Activated CD8-positive, alpha-beta memory T cell treated with anti-CD3 and anti-CD28 coated beads for 1 hour (primary cell): Measurements from ENCODE around the gene PTGIS.

Experiments
- DNase-seq, 2 donors: peaks; one replicate each; pipeline ENCODE4 v3.0.0-alpha.2; 2020; ENCODE audit warnings: low read depth in 1 of 2; ENCODE audit errors: extremely low read depth in 1 of 2

PTGIS gene

DNA sequence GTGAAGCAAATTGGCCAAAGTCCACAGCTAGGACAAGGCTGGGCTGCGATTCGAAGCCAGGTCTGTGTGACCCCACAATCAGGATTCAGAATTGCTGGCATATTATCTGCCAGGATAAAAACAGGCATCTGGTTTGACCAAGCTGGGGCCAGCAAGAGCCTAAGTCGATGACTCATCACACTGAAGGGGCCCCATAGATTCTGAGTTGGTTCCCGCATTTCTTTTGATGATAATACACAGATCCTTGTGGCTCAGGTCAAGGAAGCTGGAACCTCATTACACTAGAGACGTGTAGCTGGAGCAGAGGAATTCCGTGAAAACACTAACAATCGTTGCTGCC lies 92.0 kb downstream of the PTGIS start:
- no peak for DNase-seq

DNA sequence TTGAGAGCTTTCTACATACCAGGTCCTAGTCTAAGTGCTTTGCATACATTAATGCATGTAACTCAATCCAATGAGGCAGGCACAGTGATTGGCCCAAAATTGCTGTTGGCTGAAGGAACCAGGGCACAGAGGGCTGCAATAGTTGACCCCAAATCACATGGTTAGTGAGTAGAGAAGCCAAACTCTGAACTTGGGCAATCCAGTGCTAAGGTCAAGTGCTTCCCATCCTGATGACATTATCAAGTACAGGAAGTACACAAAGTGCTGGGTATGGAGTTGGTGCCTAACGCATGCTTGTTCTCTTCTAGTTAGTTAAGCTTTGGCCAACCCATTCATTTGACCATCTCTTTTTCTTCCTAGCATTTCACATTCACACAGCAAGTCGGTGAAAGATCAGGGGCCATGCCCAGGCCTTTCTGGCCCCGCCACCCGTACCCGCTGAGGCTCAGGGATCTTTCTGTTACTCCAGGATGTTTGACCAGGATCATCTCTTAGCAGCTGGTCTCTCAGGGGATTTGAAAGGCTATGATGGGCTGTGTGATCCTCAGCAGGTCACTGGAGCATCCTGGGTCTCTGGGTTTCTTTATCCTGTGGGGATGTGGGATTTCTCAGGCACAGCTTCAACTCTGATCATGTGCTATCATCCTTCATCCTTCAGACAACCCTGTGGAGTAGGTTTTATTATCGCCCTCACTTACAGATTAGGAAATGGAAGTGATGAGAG lies 92.5 kb downstream of the PTGIS start:
- no peak for DNase-seq

DNA sequence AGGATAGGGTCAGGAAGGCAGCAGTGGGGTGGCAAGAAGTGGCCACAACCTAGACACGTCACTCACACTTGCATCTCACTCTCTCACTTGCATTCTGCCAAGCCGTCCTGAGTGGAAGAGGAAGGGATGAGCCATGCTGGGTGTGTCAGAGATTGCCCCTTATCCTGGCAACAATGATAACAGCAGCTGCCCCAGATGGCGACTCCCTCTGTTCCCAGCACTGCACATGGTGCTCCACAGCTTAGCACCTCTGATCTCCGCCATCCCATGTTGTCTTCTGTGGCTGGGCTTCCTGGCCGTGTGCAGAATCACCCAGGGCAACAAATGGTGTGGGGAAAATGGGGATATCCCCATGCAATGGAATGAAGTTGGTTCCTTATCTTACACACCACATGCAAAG lies 96.5 kb downstream of the PTGIS start:
- DNase-seq, result no peak

DNA sequence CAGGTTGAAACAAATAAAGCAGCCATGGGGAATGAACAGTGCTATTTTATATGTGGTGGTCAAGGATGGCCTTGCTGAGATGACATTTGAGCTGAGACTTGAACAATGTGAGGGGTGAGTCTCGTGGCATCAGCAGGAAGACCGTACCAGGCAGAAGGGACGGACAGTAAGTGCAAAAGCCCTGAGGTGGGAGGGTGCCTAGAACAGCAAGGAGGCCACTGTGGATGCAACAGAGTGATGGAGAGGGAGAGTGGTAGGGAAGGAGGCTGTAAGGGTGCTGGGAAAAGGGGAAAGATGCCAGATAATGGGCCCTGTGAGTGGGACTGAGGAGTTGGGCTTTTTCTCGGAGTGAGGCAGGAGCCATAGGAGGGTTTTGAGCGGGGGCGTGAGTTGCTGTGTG lies 97.0 kb downstream of the PTGIS start:
- no peak for DNase-seq

DNA sequence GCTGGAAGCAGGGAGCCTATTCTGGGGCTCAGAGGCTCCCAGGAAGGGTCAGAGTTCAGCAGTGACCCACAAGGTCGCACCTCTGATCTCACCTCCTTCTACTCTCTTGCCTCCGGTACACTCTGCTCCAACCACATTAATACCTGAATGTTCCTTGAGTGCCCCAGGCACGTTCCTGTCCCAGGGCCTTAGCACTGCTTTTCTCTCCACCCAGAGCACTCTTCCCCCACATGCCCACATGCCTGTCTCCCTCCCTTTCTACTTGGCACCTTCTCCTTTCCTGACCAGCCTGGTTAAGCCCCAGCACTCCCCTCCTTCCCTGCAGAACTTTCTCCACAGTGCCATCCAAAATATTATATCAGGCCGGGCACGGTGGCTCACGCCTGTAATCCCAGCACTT lies 98.9 kb downstream of the PTGIS start:
- no peak for DNase-seq

DNA sequence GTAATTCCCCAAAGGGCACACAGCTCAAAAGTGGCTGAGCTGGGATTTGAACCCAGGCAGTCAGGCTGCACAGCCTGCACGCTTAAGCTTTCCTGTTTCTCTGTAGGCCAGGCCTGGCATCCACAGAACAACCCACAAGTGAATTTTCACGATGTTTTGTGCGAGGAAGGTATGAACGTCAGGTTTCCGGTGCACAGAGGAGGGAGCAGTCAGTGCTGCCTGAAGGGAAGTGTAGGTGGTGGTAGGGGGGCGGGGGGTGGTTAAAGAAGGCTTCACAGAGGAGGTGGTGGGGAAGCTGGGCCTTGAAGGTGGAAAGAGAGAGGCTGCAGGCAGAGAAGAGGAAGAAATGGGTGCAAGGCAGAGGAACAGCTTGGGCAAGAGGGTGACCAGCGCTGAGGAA lies 99.5 kb downstream of the PTGIS start:
- no peak for DNase-seq

DNA sequence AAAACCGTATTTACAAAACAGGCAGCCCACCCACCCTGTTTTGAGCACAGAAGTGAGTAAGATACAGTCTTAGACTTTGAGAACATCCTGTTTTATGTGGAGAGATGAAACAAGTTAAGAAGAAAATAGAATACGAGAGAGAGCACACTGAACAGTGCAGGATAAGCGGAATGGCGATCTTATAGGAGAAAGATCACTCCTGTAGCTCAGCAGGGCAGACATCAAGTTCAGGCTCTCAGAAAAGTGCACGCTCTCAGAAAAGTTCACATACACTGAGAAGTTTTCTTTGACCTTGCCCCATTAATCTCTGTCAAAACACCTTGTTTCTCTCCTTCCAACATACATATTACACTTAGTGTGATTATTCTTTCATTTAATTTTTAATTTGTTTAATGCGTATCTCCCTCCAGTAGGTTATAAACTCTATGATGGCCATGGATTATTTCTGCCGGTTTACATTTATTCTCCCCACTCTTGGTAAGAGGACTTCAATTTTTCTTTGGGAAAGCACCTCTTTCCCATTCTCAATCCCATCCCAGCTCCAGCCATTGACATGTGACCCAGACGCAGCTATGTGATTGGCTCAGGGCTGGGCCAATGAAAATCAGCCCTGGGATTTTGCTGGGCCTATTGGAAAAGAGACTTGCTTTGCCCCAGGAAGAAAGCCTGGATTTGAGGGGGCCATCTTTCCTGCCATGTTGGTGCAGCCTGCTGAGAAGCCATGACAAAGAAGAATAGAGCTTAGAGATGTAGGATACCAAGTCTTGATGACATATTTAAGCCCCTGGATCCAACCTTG lies 101.6 kb downstream of the PTGIS start:
- no peak for DNase-seq

DNA sequence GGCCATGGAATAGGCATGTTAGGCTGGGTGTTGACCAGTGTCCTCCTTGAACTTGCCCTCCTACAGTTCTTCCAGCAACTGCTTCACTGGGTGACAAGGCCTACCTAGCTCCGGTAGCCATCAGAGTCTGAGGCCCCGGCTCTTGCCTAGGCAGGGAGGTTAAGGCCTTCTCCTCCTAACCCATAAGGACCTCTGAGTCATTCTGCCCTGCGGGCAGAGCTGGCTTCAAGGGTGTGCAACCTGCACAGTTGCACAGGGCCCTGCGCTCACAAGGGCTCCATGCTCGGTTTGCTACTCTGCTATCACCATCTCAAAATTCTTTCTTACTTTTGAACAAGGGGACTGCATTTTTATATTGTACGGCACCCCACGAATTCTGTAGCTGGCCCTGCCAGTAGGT lies 103.4 kb downstream of the PTGIS start:
- no peak for DNase-seq

DNA sequence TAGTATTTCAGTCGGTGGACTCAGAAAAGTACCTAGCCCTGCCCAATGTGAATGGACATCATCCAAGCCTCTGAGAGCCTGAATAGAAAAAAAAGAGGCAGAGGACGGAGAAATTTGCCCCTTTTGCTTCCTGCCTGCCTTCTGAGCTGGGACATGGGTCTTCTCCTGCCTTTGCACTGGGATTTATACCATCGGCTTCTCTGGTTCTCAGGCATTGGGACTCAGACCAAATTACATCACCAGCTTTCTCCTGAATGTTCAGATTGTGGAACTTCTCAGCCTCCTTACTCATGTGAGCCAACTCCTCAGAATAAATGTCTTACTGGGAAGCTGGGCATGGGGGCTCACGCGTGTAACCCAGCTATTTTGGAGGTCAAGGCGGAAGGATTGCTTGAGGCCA lies 105.3 kb downstream of the PTGIS start:
- no peak for DNase-seq

DNA sequence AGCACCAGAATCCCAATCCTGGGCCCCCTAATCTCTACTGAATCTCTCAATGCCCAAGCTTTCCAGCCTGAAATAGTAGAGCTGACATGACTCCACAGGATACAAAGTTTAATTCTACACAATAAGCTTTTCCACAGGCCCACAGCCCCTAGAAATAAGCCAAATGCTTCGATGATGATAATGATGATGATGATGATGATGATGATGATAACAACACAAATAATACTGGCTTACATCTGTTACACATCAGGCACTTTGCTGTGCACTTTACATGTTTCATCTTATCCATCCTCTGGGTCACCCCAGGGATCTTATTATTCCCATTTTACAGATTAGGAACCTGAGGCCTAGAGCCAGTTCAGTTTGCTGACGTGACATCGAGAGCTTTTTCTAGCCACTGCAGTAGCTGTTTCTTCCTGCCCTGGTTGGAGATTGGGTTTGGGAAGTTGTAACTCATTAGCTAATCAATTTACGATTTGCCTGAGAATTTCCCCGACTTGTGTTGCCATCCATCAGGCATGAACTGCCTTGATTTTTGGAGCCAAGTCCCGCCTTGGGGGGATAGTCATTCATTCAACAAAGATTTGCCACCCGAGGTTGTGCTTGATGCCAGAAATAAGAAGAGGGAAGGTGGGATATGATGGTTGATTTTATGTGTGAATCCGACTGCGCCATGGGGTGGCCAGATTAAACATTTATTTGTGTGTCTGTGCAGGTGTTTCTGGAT lies 105.9 kb downstream of the PTGIS start:
- no peak for DNase-seq

DNA sequence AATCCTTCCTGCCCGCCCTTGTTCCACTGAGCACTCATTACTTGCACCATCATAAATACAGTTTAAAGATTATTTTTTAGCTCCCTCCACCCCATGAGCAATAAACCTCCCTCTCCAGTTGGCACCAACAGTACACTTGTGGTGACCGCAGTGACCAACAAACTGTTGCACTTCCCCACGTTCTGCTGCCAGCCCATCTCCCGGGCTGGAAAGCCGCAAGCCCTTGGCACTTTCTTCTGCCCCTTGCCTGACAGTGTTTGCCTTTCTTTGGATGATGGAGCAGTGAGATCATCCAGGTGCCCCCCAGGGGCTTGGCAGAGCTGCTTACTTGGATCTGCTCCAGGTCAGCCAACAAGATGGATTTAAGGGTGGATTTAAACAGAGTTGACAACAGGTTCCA lies 107.0 kb downstream of the PTGIS start:
- DNase-seq, result no peak

DNA sequence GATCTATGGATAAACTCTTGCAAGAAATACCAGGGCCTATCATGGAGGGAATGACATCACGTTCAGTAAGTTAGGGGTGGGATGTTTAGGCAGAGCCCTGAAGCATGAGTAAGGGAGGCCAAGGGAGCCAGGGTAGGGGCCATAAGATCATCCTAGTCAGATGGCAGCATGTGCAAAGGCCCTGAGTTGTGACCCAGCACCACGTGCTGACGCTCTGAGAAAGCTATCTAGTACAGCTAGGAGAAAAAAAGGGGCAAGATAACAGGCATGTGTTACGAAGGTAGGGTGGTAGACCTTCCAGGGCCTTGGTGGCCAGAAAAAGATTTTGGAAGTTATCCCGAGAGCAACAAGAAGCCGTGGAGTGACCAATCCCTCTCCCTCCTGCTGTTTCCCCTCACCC lies 107.8 kb downstream of the PTGIS start:
- no peak for DNase-seq

DNA sequence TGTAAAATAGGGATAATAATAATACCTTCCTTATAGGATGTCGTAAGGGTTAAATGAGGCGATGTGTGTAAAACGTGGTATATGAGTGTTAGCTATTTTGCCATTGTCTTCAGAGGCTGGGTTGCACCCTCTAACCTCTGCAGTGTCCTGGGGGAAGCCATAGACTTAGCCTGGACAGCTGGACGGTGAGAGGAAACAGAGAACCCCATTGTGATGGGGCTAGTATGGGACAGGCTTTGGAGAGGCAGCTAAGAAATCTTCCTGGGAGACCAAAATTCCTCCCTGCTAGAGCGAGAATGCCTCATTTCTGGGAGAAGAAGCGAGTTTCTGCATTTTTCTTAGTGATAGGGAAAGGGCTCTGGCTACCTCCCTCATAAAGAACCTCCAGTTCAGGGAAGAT lies 108.3 kb downstream of the PTGIS start:
- DNase-seq, result no peak

DNA sequence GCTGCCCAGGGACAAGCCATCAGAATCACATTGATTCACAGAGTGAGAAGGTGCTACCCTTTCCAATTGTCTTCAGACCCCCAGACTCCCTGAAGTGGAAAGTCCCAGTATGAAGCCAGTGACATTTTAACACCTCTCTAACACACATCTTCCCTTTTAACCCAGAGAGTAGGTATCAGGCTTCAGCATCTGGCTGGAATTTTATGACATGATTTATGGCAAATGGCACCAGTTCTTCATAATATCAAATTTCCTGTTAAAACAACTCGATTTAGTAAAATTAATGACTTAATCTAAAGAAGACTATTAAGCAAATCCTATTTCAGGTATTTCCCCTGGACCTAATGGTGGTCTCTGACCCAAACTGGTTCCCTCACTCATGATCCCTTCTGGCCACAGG lies 110.5 kb downstream of the PTGIS start:
- DNase-seq, result no peak

DNA sequence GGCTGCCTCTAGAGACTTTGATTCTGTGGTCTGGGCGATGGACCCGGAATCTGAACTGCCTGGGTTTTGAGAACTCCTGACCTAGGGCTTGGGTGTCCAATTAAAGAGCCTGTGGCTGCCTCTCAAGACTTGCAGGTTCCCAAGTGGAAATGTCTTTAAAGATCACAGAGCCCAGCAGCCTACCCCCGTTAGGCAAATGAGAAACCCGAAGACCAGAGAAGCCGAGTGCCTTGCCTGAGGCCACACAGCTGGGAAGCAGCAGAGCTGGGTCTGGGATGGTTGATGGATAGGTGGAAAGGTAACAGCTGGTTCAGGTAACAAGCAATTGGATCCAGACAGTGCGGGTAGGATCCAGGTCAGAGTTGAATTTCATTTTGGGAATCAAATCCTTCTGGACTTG lies 111.3 kb downstream of the PTGIS start:
- DNase-seq, result no peak

DNA sequence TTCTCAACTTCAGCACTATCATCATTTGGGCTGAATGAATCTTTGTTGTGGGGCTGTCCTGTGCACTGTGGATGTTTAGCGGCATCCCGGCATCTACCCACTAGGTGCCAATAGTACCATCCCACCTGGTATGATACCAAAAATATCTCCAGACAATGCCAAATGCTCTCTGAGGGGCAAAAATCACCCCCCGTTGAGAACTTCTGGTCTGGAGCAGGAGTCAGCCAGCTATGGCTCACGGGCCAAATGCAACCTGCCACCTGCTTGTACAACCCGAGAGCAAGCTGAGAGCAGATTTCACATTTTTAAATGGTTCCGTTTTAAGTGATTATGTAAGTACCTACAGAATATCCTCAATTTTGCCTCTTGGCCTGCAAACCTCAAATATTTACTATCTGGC lies 112.2 kb downstream of the PTGIS start:
- DNase-seq, result no peak
